CD14-positive monocyte (primary cell): ENCODE measurements around the gene ZNF503. TPM values are rescaled to one million over a fixed set of nuclear protein-coding genes. Genes with fewer than 3 reads are reported as not detected.

Experiments used
- DNase-seq, 3 donors: peaks; one replicate each; pipeline ENCODE4 v3.0.0-alpha.2; 2011 to 2022
- H2AFZ ChIP-seq: 2 replicates; pipeline ENCODE4 v1.6.0; 2012; ENCODE audit warnings: mild to moderate bottlenecking, low read depth, low read length, inconsistent platforms; ENCODE audit not compliant: insufficient read depth, poor library complexity, severe bottlenecking
- H3K27ac ChIP-seq, 2 donors: 1 replicate in 1 of 2; 2 replicates in 1 of 2; pipeline ENCODE4 v1.5.1; 2012 to 2013; ENCODE audit warnings: low read length in 2 of 2, control low read depth in 1 of 2, inconsistent platforms in 1 of 2, low read depth in 1 of 2, mild to moderate bottlenecking in 1 of 2
- H3K27me3 ChIP-seq, 2 donors: one replicate each; pipeline versions ENCODE4 v1.6.0 to v1.6.1; 2011 to 2013; ENCODE audit warnings: low read length in 2 of 2; ENCODE audit not compliant: control insufficient read depth in 2 of 2, insufficient read depth in 2 of 2
- H3K36me3 ChIP-seq, 2 donors: replicated peaks in 1 of 2; 1 replicate in 1 of 2; 2 replicates in 1 of 2; pipeline versions ENCODE4 v1.5.1 to v1.6.1; 2012 to 2013; ENCODE audit warnings: low read length in 2 of 2, control low read depth in 1 of 2, inconsistent platforms in 1 of 2, mild to moderate bottlenecking in 1 of 2; ENCODE audit not compliant: insufficient read depth in 2 of 2, control insufficient read depth in 1 of 2
- H3K4me1 ChIP-seq, 2 donors: 1 replicate in 1 of 2; 2 replicates in 1 of 2; pipeline versions ENCODE4 v1.5.1 to v1.6.1; 2012 to 2013; ENCODE audit warnings: low read length in 2 of 2, control low read depth in 1 of 2, inconsistent platforms in 1 of 2, mild to moderate bottlenecking in 1 of 2, moderate library complexity in 1 of 2; ENCODE audit not compliant: insufficient read depth in 2 of 2, control insufficient read depth in 1 of 2
- H3K4me2 ChIP-seq: replicated peaks from 2 replicates; pipeline ENCODE3; 2012; ENCODE audit warnings: low read length, moderate library complexity, mild to moderate bottlenecking; ENCODE audit not compliant: poor library complexity, severe bottlenecking; ENCODE audit errors: extremely low read depth
- H3K4me3 ChIP-seq, 3 experiments: fragments of 200-600 bp in 1 of 3; sonication (generic) in 1 of 3; replicated peaks in 1 of 3; 1 replicate in 2 of 3; 2 replicates in 1 of 3; pipeline ENCODE4 v1.5.1; 2011 to 2013; ENCODE audit warnings: low read length in 3 of 3, mild to moderate bottlenecking in 3 of 3, control low read depth in 2 of 3, low read depth in 2 of 3, inconsistent platforms in 1 of 3, moderate library complexity in 1 of 3
- H3K79me2 ChIP-seq: 2 replicates; pipeline ENCODE4 v1.6.0; 2012; ENCODE audit warnings: mild to moderate bottlenecking, control low read depth, inconsistent platforms, low read length, moderate library complexity; ENCODE audit not compliant: insufficient read depth
- H3K9ac ChIP-seq: 2 replicates; pipeline ENCODE4 v1.6.0; 2017; ENCODE audit warnings: low read length, mild to moderate bottlenecking; ENCODE audit not compliant: insufficient read depth, poor library complexity, severe bottlenecking
- H3K9me3 ChIP-seq, 2 donors: replicated peaks in 1 of 2; 1 replicate in 1 of 2; 2 replicates in 1 of 2; pipeline versions ENCODE4 v1.5.1 to v1.6.1; 2012 to 2013; ENCODE audit warnings: low read length in 2 of 2, control low read depth in 1 of 2; ENCODE audit not compliant: control insufficient read depth in 1 of 2, insufficient read depth in 1 of 2
- H4K20me1 ChIP-seq: 2 replicates; pipeline ENCODE4 v1.6.0; 2012; ENCODE audit warnings: mild to moderate bottlenecking, low read length, control low read depth, moderate library complexity; ENCODE audit not compliant: insufficient read depth
- H3K27ac Mint-ChIP-seq, 7 donors: one replicate each; pipeline ENCODE4 v1.8.0; 2020; ENCODE audit warnings: mild to moderate bottlenecking in 7 of 7, mixed read lengths in 7 of 7, moderate library complexity in 6 of 7, inconsistent platforms in 2 of 7
- H3K27me3 Mint-ChIP-seq, 3 donors: one replicate each; pipeline ENCODE4 v1.8.0; 2021 to 2022; ENCODE audit warnings: low read depth in 3 of 3, mild to moderate bottlenecking in 3 of 3, mixed read lengths in 3 of 3, moderate library complexity in 3 of 3, inconsistent platforms in 1 of 3
- H3K36me3 Mint-ChIP-seq, 2 donors: one replicate each; pipeline ENCODE4 v1.8.0; 2020; ENCODE audit warnings: mixed read lengths in 2 of 2, inconsistent platforms in 1 of 2, mild to moderate bottlenecking in 1 of 2
- H3K4me1 Mint-ChIP-seq: one replicate; pipeline ENCODE4 v1.8.0; 2020; ENCODE audit warnings: mild to moderate bottlenecking, mixed read lengths
- H3K4me3 Mint-ChIP-seq, 2 donors: one replicate each; pipeline ENCODE4 v1.8.0; 2020; ENCODE audit warnings: mild to moderate bottlenecking in 2 of 2, mixed read lengths in 2 of 2, moderate library complexity in 1 of 2
- H3K9me3 Mint-ChIP-seq, 7 donors: one replicate each; pipeline ENCODE4 v1.8.0; 2020 to 2022; ENCODE audit warnings: mixed read lengths in 7 of 7, mild to moderate bottlenecking in 6 of 7, moderate library complexity in 6 of 7, inconsistent platforms in 2 of 7
- WGBS: methylation state at CpG from one replicate; pipeline ENCODE4 v1.1.5; 2013; ENCODE audit warnings: missing lambda C conversion rate; ENCODE audit not compliant: insufficient coverage; 5-methylcytosine and 5-hydroxymethylcytosine counted together
- intact Hi-C, 2 donors: fragments of 100-400 bp; cut with micrococcal nuclease; formaldehyde crosslinking; loops; one replicate each; pipeline versions ENCODE4 v1.15.0 to v1.15.1; 2023
- polyA plus RNA-seq, 3 donors: library from polyadenylated mRNA; depleted of rRNA in 1 of 3; unstranded in 2 of 3; stranded (reverse) in 1 of 3; fragments of 300-500 nt in 2 of 3; fragments of >200 nt in 1 of 3; fragmentation: Illumina TruSeq in 2 of 3; gene quantifications; 1 replicate in 2 of 3; 2 replicates in 1 of 3; pipeline ENCODE4 v1.2.3, GENCODE V29; 2012 to 2021
- TF ChIP-seq, protein P1 (sequence below): fragments of 200-600 bp; IDR thresholded peaks from one replicate; pipeline ENCODE4 v1.8.0; 2022; ENCODE audit warnings: antibody characterized with exemption, mild to moderate bottlenecking

The ZNF503 gene
- polyA plus RNA-seq, 3 donors: 0.65 to 7.2 (median 1.3) TPM

DNA sequence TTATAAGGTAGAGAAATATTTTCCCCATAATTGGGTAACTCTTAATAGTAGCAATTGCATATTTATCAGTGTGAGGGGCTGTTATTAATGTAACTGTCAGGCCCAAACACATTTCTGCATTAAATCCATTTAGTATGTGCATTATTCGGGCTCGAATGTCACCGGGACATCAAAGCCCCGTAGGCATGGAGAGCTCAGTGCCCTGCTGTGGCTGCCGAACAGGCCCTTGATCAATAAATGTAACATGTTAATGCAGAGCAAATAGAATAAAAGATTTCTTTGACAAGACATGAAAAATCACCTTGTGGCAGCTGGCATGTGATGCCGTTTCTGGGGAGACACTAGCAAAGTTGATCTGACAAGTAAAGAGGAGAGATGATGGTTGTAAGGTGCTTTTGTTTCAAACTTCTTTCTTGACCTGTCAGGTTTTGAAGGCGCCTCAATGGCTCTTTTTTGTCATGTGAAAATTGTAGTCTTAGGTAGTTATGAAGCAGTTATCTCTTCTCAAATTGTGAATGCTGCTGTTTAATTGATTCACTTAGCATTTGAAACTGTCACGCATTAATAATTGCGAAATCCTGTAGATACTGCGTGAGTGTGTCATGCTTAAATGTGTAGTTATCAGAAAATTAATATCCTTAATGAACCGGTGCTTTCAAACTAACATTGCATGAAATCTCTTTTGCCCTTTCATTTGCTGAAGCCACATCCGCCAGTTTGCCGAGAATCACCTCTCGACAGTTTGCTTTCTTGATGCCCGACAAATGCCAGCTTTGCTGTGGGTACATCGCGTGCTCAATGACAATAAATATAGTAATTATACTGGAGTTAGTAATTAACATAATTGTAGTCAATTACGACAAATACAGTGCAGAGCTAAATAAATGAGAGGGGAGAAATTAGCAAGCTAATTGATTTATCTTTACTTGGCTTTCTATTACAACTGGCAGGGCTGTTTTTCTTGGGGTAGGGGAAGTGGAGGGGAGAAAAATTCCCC, 49.4 kb upstream of the ZNF503 start:
- peaks cover 3% of the 10 kb centered on the region for H3K4me1 Mint-ChIP-seq
- intact Hi-C loops: no loop called here

GRCh38 chr10:75450075-75450445, 48.5 kb upstream of the ZNF503 start:
- no peak for DNase-seq
- Mint-ChIP-seq H3K27ac (peak overlapping the region in 2 of 7 donors; percentile 57 to 58), H3K9me3 (peaks cover 10 to 14% (median 12%) of the 10 kb centered on the region in 7 donors), H3K4me3 (no peak overlapping the region), H3K27me3 (no peaks in the 10 kb centered on the region), H3K4me1 (peaks cover 3% of the 10 kb centered on the region), H3K36me3 (peaks cover 51 to 82% of the 10 kb centered on the region in 2 donors)
- Histone ChIP-seq H3K4me1 (no peaks in the 10 kb centered on the region), H3K27me3 (no peaks in the 10 kb centered on the region), H3K4me2 (no peak overlapping the region), H2AFZ (no peak overlapping the region), H3K9ac (no peak overlapping the region), H3K9me3 (peaks cover 10 to 12% of the 10 kb centered on the region in 2 donors), H3K79me2 (peaks cover 96% of the 10 kb centered on the region), H3K4me3 (no peak overlapping the region), H4K20me1 (peaks cover 42% of the 10 kb centered on the region), H3K27ac (no peak overlapping the region), H3K36me3 (peaks cover 25 to 90% of the 10 kb centered on the region in 2 donors)
- no CpG with 5 or more reads among the region's 4 CpGs for WGBS
- intact Hi-C loops: no loop called here
- TF ChIP-seq, protein P1, sequence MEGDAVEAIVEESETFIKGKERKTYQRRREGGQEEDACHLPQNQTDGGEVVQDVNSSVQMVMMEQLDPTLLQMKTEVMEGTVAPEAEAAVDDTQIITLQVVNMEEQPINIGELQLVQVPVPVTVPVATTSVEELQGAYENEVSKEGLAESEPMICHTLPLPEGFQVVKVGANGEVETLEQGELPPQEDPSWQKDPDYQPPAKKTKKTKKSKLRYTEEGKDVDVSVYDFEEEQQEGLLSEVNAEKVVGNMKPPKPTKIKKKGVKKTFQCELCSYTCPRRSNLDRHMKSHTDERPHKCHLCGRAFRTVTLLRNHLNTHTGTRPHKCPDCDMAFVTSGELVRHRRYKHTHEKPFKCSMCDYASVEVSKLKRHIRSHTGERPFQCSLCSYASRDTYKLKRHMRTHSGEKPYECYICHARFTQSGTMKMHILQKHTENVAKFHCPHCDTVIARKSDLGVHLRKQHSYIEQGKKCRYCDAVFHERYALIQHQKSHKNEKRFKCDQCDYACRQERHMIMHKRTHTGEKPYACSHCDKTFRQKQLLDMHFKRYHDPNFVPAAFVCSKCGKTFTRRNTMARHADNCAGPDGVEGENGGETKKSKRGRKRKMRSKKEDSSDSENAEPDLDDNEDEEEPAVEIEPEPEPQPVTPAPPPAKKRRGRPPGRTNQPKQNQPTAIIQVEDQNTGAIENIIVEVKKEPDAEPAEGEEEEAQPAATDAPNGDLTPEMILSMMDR: no peak

More for the DNA sequence above, 49.4 kb upstream of the ZNF503 start:
- no peak overlapping the region for H3K4me3 Mint-ChIP-seq
- TF ChIP-seq, protein P1: no peak
- WGBS: 98% methylated on average over 6 of the region's 18 CpGs
- peaks cover 4 to 5% of the 10 kb centered on the region in 2 donors for H3K9me3 ChIP-seq
- no peak overlapping the region for H3K4me3 ChIP-seq
- H3K9me3 Mint-ChIP-seq: peaks cover 3 to 10% (median 8%) of the 10 kb centered on the region in 7 donors
- H3K27me3 Mint-ChIP-seq: no peaks in the 10 kb centered on the region
- peaks cover 45% of the 10 kb centered on the region for H4K20me1 ChIP-seq
- no peak overlapping the region for H3K9ac ChIP-seq
- no peak overlapping the region for H3K27ac ChIP-seq
- no peaks in the 10 kb centered on the region for H3K27me3 ChIP-seq
- no peaks in the 10 kb centered on the region for H3K4me1 ChIP-seq
- no peak for DNase-seq
- no peak overlapping the region for H2AFZ ChIP-seq
- peaks cover 53 to 83% of the 10 kb centered on the region in 2 donors for H3K36me3 Mint-ChIP-seq
- H3K27ac Mint-ChIP-seq: no peak overlapping the region
- H3K36me3 ChIP-seq: peaks cover 33 to 91% of the 10 kb centered on the region in 2 donors
- no peak overlapping the region for H3K4me2 ChIP-seq
- peaks cover 94% of the 10 kb centered on the region for H3K79me2 ChIP-seq
